Spleen (tissue), 11 donors: Measurements from ENCODE around the gene ADH5. TPM values are rescaled to one million over a fixed set of nuclear protein-coding genes. Genes with fewer than 3 reads are reported as not detected.
A peak's percentile ranks its signal among the peaks of the same experiment; 100 is the strongest.

Experiments used
- DNase-seq: peaks from one replicate; pipeline ENCODE4 v3.0.0-alpha.2; 2020
- H3K27ac ChIP-seq, 8 donors: fragments of 200-600 bp; sonication (generic) in 7 of 8; 1 replicate in 4 of 8; 2 replicates in 4 of 8; pipeline versions ENCODE4 v1.5.0 to v1.8.0; 2016 to 2021; ENCODE audit warnings: inconsistent platforms in 4 of 8, mild to moderate bottlenecking in 4 of 8, moderate library complexity in 1 of 8
- H3K27me3 ChIP-seq, 7 donors: fragments of 200-600 bp; sonication (generic) in 6 of 7; replicated peaks in 1 of 7; 1 replicate in 4 of 7; 2 replicates in 3 of 7; pipeline versions ENCODE4 v1.5.0 to v1.8.0; 2016 to 2021; ENCODE audit warnings: inconsistent platforms in 3 of 7, mild to moderate bottlenecking in 1 of 7
- H3K36me3 ChIP-seq, 6 donors: fragments of 200-600 bp; sonication (generic) in 5 of 6; 1 replicate in 4 of 6; 2 replicates in 2 of 6; pipeline versions ENCODE4 v1.5.0 to v1.8.0; 2016 to 2021; ENCODE audit warnings: inconsistent platforms in 2 of 6
- H3K4me1 ChIP-seq, 6 donors: fragments of 200-600 bp; sonication (generic) in 5 of 6; 1 replicate in 3 of 6; 2 replicates in 3 of 6; pipeline versions ENCODE4 v1.5.0 to v1.8.0; 2016 to 2021; ENCODE audit warnings: inconsistent platforms in 3 of 6
- H3K4me3 ChIP-seq, 8 donors: fragments of 200-600 bp; sonication (generic) in 7 of 8; 1 replicate in 4 of 8; 2 replicates in 4 of 8; pipeline versions ENCODE4 v1.5.0 to v1.8.0; 2016 to 2021; ENCODE audit warnings: inconsistent platforms in 4 of 8, mild to moderate bottlenecking in 4 of 8, moderate library complexity in 2 of 8
- H3K9me3 ChIP-seq, 8 donors: fragments of 200-600 bp; sonication (generic) in 7 of 8; 1 replicate in 4 of 8; 2 replicates in 4 of 8; pipeline versions ENCODE4 v1.5.0 to v1.8.0; 2016 to 2021; ENCODE audit warnings: inconsistent platforms in 4 of 8
- POLR2A ChIP-seq, 3 donors: fragments of 450-650 bp; IDR thresholded peaks; one replicate each; pipeline ENCODE4 v1.5.1; 2017; ENCODE audit warnings: antibody characterized with exemption in 3 of 3, mild to moderate bottlenecking in 1 of 3
- POLR2AphosphoS5 ChIP-seq, 3 donors: sonication (generic); formaldehyde crosslinking; IDR thresholded peaks; one replicate each; pipeline ENCODE4 v1.5.1; 2017; ENCODE audit warnings: antibody characterized with exemption in 3 of 3
- WGBS, 5 donors: extraction: QIAGEN DNeasy Blood & Tissue Kit in 3 of 5; methylation state at CpG; one replicate each; pipeline versions ENCODE4 v1.1.5 to v1.1.7; 2013 to 2018; 5-methylcytosine and 5-hydroxymethylcytosine counted together
- intact Hi-C: fragments of 100-400 bp; cut with DNase I; formaldehyde crosslinking; loops from one replicate; pipeline ENCODE4 v1.15.0; 2023; ENCODE audit warnings: low total_unique reads
- polyA plus RNA-seq, 3 donors: library from polyadenylated mRNA; stranded (reverse); fragments of 200-250 nt; gene quantifications; one replicate each; pipeline ENCODE4 v1.2.1, GENCODE V29; 2013
- total RNA-seq, 7 donors: library from RNA; depleted of rRNA in 3 of 7; stranded (reverse); fragments of >200 nt in 3 of 7; fragmentation: NEBNext Ultra II Directional in 4 of 7; extraction: Animal tissue kit (Norgen Biotek cat#: 25700) in 4 of 7; gene quantifications; one replicate each; pipeline versions ENCODE4 v1.1.0 to v1.2.1, GENCODE V29; 2016 to 2021
- TF ChIP-seq, protein P1 (sequence below), 11 experiments: fragments of 200-600 bp in 7 of 11; fragments of 450-650 bp in 4 of 11; sonication (generic) in 4 of 11; IDR thresholded peaks in 8 of 11; conservative IDR thresholded peaks in 3 of 11; 1 replicate in 7 of 11; 2 replicates in 4 of 11; pipeline versions ENCODE4 v1.4.0 to v1.8.0; 2016 to 2021; ENCODE audit warnings: antibody characterized with exemption in 11 of 11, inconsistent platforms in 4 of 11, mild to moderate bottlenecking in 1 of 11
- donor health status: healthy with polysubstance abuse.
- donor health status: DM: no; HTN: no; CAD: no; lungs with moderate emphysema.
- donor health status: DM: no; HTN: no; CAD: no.
- donor health status: Bipolar disorder and iron deficiency.
- donor health status: healthy.
- donor health status: DM: no; HTN: no; CAD: no.
- donor health status: DM: yes; HTN: yes; CAD: no.

The ADH5 gene
- total and polyA plus RNA-seq, 10 donors: 54.2 to 93.1 (median 74.4) TPM

DNA sequence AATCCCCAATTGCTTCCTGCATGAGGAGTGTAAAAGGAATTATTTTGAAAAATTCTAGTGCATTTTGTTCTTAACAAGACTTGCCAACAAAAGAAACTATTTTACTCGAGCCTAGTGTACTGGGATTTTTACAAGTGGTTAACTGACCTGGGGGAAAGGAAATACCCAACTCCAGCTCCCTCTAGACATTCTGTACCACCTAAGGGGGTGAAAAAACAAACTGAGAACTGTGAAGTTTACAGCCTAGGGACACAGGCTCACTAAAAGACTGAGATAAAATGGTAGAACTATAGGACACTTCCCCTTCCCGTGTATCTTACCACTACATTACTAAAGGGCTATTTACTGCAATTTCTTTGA lies 2.6 kb upstream of the ADH5 start:
- 41 to 71% (median 56%) methylated on average over 2 of the region's 2 CpGs for WGBS, 5 donors

DNA sequence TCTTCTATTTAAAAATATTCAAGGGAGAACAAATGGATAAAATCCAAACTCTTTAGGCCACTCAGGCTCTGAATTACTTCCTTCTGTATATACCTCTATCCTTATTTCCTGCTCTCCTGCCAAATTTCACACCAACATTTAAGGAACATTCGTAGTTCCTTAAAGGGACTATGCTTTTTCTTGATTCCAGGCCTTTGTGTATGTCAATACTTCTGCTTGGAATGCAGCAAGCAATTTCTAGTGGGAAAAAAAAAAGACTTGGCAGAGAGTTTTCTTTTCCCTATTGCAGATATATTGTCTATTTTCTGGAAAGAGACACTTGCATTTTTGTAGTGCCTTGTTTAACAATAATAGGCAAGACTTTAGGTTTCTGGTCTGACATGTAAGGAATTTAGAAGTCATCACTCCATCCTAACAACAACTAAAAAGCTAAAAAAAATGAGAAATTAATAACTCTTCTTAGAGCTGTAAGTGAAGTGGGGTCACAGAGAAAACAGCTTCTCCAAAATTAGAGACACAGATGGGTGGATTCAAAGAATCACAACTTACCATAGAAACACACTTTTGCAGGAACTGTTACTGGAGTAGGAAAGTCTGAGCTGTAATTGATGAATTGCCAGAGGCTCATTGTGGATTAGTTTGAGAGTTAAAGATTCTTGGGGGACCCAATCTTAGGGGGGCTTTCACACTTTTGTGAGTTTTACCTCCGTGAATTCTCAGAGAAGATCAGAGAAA lies 2.1 kb upstream of the ADH5 start:
- no peak for DNase-seq
- H3K36me3 ChIP-seq: peaks cover 0 to 2% (median 0%) of the 10 kb centered on the region in 6 donors
- no peaks in the 10 kb centered on the region for H3K27me3 ChIP-seq
- no peaks in the 10 kb centered on the region for H3K9me3 ChIP-seq
- WGBS, 5 donors: 62 to 78% (median 71%) methylated on average over 2 of the region's 2 CpGs
- peak overlapping the region in 3 of 8 donors; percentile 89 to 94 (median 93) for H3K27ac ChIP-seq
- no peak for TF ChIP-seq POLR2AphosphoS5 (IDR thresholded peaks at IDR 0.05)
- TF ChIP-seq POLR2A (IDR thresholded peaks at IDR 0.05): no peak
- TF ChIP-seq, protein P1, sequence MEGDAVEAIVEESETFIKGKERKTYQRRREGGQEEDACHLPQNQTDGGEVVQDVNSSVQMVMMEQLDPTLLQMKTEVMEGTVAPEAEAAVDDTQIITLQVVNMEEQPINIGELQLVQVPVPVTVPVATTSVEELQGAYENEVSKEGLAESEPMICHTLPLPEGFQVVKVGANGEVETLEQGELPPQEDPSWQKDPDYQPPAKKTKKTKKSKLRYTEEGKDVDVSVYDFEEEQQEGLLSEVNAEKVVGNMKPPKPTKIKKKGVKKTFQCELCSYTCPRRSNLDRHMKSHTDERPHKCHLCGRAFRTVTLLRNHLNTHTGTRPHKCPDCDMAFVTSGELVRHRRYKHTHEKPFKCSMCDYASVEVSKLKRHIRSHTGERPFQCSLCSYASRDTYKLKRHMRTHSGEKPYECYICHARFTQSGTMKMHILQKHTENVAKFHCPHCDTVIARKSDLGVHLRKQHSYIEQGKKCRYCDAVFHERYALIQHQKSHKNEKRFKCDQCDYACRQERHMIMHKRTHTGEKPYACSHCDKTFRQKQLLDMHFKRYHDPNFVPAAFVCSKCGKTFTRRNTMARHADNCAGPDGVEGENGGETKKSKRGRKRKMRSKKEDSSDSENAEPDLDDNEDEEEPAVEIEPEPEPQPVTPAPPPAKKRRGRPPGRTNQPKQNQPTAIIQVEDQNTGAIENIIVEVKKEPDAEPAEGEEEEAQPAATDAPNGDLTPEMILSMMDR (IDR thresholded peaks at IDR 0.05 in 8 of 11, conservative IDR thresholded peaks at IDR 0.05 in 3 of 11): no peak
- H3K4me1 ChIP-seq: peaks cover 9 to 62% (median 34%) of the 10 kb centered on the region in 6 donors
- H3K4me3 ChIP-seq: peak overlapping the region in 2 of 8 donors; percentile 68 to 88
- intact Hi-C loops: no loop called here

More for the DNA sequence above, 2.6 kb upstream of the ADH5 start:
- Histone ChIP-seq H3K27me3 (no peaks in the 10 kb centered on the region), H3K4me1 (peaks cover 6 to 57% (median 33%) of the 10 kb centered on the region in 6 donors), H3K4me3 (peak overlapping the region in 1 of 8 donors; percentile 88), H3K36me3 (no peaks in the 10 kb centered on the region), H3K9me3 (no peaks in the 10 kb centered on the region), H3K27ac (peak overlapping the region in 2 of 8 donors; percentile 93 to 94)
- no peak for DNase-seq
- intact Hi-C loops: no loop called here
- TF ChIP-seq POLR2A (IDR thresholded peaks at IDR 0.05) (no peak), POLR2AphosphoS5 (IDR thresholded peaks at IDR 0.05) (no peak)
- TF ChIP-seq, protein P1 (IDR thresholded peaks at IDR 0.05 in 8 of 11, conservative IDR thresholded peaks at IDR 0.05 in 3 of 11): no peak

DNA sequence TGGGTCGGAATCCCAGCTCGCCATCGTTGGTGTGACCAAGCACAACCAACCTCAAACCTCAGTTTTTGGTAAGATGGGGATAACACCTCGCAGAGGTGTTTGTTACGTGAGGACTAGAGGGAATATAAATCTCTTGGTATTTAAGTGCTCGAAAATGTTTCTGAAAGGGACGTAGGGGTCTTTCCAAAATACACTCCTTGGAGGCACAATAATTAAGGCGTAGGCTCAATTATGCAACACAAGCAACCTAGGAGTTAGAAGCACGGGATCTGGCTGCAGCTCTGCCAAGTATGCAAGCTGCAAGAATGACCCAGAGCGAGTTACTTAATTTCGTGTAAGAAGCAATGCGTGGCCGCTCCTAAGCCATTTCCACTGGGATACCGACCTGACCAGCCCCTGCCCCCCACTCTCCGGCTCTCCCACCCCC lies 552 bp downstream of the ADH5 start:
- TF ChIP-seq, protein P1 (IDR thresholded peaks at IDR 0.05 in 8 of 11, conservative IDR thresholded peaks at IDR 0.05 in 3 of 11): no peak
- TF ChIP-seq POLR2A (IDR thresholded peaks at IDR 0.05) (no peak), POLR2AphosphoS5 (IDR thresholded peaks at IDR 0.05) (no peak)
- Histone ChIP-seq H3K27me3 (no peaks in the 10 kb centered on the region), H3K36me3 (peaks cover 2 to 28% (median 19%) of the 10 kb centered on the region in 6 donors), H3K27ac (peak overlapping the region; percentile 72 to 95 (median 92)), H3K4me3 (peak overlapping the region; percentile 26 to 88 (median 68)), H3K4me1 (peaks cover 9 to 77% (median 35%) of the 10 kb centered on the region in 6 donors), H3K9me3 (no peaks in the 10 kb centered on the region)
- DNase-seq: no peak
- intact Hi-C loops: no loop called here
- WGBS, 5 donors: 2 to 7% (median 6%) methylated on average over 15 of the region's 15 CpGs

DNA sequence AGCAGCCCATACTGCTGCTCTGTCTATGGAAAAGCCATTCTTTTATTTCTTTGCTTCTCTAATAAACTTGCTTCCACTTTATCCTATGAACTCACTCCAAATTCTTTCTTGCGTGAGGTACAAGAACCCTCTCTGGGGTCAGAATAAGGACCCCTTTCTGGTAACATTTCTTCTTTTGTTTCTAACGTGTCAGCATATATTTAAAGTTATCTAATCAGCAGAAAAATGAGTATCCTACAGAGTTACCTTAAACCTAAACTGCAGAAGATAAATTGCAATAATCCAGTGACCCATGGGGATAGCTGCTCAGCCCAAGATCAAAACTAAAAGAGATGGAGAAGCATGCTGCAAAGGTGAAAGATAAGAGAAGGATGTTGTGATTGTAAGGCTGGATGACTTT lies 4.0 kb downstream of the ADH5 start:
- 92 to 97% (median 96%) methylated on average over 2 of the region's 2 CpGs for WGBS, 5 donors
- no peak overlapping the region for H3K27ac ChIP-seq
- intact Hi-C loops: no loop called here

More for the DNA sequence above, 4.0 kb downstream of the ADH5 start:
- TF ChIP-seq, protein P1 (IDR thresholded peaks at IDR 0.05 in 8 of 11, conservative IDR thresholded peaks at IDR 0.05 in 3 of 11): no peak
- Histone ChIP-seq H3K27me3 (no peaks in the 10 kb centered on the region), H3K36me3 (peaks cover 2 to 63% (median 52%) of the 10 kb centered on the region in 6 donors), H3K4me3 (no peak overlapping the region), H3K9me3 (no peaks in the 10 kb centered on the region), H3K4me1 (peaks cover 8 to 46% (median 24%) of the 10 kb centered on the region in 6 donors)
- no peak for DNase-seq
